ENCODE measurements around the gene RPP21. TPM values are rescaled to one million over a fixed set of nuclear protein-coding genes. Genes with fewer than 3 reads are reported as not detected.

Gene RPP21
- total RNA-seq, 1 experiment from 2014 or later: 90.8 TPM

- peak; percentile 43 for DNase-seq (ENCODE audit: low read depth)
These were observed 33.5 kb downstream of the RPP21 start for GRCh38 chr6:30378290-30378937.

GRCh38 chr6:30380464-30380863, 35.5 kb downstream of the RPP21 start:
- no peak for DNase-seq (ENCODE audit: low read depth)

- no peak for DNase-seq (ENCODE audit: low read depth)
These were observed 41.2 kb downstream of the RPP21 start for GRCh38 chr6:30386166-30386565.

GRCh38 chr6:30391240-30391639, 46.3 kb downstream of the RPP21 start:
- no peak for DNase-seq (ENCODE audit: low read depth)

GRCh38 chr6:30394139-30394538, 49.2 kb downstream of the RPP21 start:
- no peak for DNase-seq (ENCODE audit: low read depth)

Other genes with a start within 250 kb of the RPP21 start
- not detected in 2 replicates for gene TRIM31, start 232.1 kb upstream of the RPP21 start, total RNA-seq (2014; rRNA removed; shearing (Covaris generic))
- not detected in 2 replicates for gene TRIM40, start 209.0 kb upstream of the RPP21 start, total RNA-seq (2014; rRNA removed; shearing (Covaris generic))
- not detected in 2 replicates for gene TRIM10, start 183.9 kb upstream of the RPP21 start, total RNA-seq (2014; rRNA removed; shearing (Covaris generic))
- gene TRIM15, start 181.6 kb upstream of the RPP21 start, total RNA-seq (2014; rRNA removed; shearing (Covaris generic)): not detected in 2 replicates
- gene TRIM26, start 131.8 kb upstream of the RPP21 start, total RNA-seq (2014; rRNA removed; shearing (Covaris generic)): 32.3 and 36.4 TPM in 2 replicates
- 6.7 and 9.4 TPM in 2 replicates for gene TRIM39, start 18.2 kb upstream of the RPP21 start, total RNA-seq (2014; rRNA removed; shearing (Covaris generic))
- gene HLA-E, start 144.4 kb downstream of the RPP21 start, total RNA-seq (2014; rRNA removed; shearing (Covaris generic)): 142 and 156 TPM in 2 replicates
- 38.6 and 51.9 TPM in 2 replicates for gene GNL1, start 211.3 kb downstream of the RPP21 start, total RNA-seq (2014; rRNA removed; shearing (Covaris generic))
- 6.9 and 9.6 TPM in 2 replicates for gene PRR3, start 212.1 kb downstream of the RPP21 start, total RNA-seq (2014; rRNA removed; shearing (Covaris generic))
- gene ABCF1, start 226.3 kb downstream of the RPP21 start, total RNA-seq (2014; rRNA removed; shearing (Covaris generic)): 38.9 and 42.9 TPM in 2 replicates

All from RPMI7951 (cell line).